ENCODE measurements around the gene DZIP1. TPM values are rescaled to one million over a fixed set of nuclear protein-coding genes. Genes with fewer than 3 reads are reported as not detected.

Gene DZIP1
- total RNA-seq, 1 experiment from 2014 or later, result 31.0 TPM

DNA sequence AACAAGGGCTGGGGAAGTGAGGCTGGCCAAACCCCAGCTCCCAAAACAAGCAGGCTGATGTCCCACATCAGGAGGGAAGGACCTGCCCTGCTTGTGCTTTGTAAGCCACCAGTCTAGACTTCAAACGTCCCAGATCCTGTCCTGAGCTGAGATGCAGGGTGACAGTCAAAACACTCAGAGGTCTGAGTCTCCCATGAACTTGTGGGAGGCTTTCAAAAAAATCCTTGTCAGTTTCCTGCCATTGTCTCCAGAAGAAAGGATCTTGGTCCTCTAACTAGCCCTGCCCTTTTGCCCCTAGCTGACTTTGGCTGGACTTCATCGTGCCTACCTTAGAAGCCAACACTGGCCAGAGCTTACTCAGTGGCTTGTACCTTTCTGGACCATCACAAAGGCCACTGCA, 43.3 kb downstream of the DZIP1 start (continued):
- TF ChIP-seq, protein P1, sequence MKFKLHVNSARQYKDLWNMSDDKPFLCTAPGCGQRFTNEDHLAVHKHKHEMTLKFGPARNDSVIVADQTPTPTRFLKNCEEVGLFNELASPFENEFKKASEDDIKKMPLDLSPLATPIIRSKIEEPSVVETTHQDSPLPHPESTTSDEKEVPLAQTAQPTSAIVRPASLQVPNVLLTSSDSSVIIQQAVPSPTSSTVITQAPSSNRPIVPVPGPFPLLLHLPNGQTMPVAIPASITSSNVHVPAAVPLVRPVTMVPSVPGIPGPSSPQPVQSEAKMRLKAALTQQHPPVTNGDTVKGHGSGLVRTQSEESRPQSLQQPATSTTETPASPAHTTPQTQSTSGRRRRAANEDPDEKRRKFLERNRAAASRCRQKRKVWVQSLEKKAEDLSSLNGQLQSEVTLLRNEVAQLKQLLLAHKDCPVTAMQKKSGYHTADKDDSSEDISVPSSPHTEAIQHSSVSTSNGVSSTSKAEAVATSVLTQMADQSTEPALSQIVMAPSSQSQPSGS (CRISPR knock-in tag; IDR thresholded peaks at IDR 0.05; ENCODE audit: borderline replicate concordance, low read depth), result no peak
- TF ChIP-seq FOXK1 (CRISPR knock-in tag; IDR thresholded peaks at IDR 0.05), result no peak
- TF ChIP-seq, protein P2, sequence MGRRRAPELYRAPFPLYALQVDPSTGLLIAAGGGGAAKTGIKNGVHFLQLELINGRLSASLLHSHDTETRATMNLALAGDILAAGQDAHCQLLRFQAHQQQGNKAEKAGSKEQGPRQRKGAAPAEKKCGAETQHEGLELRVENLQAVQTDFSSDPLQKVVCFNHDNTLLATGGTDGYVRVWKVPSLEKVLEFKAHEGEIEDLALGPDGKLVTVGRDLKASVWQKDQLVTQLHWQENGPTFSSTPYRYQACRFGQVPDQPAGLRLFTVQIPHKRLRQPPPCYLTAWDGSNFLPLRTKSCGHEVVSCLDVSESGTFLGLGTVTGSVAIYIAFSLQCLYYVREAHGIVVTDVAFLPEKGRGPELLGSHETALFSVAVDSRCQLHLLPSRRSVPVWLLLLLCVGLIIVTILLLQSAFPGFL (CRISPR knock-in tag; IDR thresholded peaks at IDR 0.05; ENCODE audit: borderline replicate concordance), result no peak
- TF ChIP-seq SOX15 (CRISPR knock-in tag; IDR thresholded peaks at IDR 0.05), result no peak
- TF ChIP-seq, protein P3, sequence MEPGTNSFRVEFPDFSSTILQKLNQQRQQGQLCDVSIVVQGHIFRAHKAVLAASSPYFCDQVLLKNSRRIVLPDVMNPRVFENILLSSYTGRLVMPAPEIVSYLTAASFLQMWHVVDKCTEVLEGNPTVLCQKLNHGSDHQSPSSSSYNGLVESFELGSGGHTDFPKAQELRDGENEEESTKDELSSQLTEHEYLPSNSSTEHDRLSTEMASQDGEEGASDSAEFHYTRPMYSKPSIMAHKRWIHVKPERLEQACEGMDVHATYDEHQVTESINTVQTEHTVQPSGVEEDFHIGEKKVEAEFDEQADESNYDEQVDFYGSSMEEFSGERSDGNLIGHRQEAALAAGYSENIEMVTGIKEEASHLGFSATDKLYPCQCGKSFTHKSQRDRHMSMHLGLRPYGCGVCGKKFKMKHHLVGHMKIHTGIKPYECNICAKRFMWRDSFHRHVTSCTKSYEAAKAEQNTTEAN (CRISPR knock-in tag; IDR thresholded peaks at IDR 0.05), result no peak
- no peak for TF ChIP-seq OVOL2 (CRISPR knock-in tag; IDR thresholded peaks at IDR 0.05; ENCODE audit: borderline replicate concordance)

DNA sequence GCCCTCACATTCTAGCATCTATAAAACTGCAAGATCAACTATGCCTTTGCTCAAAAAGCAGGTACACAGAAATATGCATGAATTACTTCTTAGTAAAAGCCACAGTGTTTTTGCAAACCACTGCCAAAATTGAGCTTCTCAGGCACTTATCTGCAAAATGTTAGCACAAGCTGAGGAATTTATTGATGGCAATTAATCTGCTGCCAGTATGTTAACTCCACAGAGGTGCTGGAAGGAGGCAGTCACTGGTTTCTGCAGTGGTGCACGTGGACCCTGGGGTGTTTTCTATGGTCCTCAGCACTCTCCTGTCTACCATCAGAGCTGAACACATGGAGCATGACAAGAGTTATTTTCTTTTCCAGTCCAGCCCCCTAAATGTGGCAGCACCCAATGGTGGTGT, 47.8 kb downstream of the DZIP1 start:
- ATAC-seq (no peak), DNase-seq (ENCODE audit: low spot score) (no peak)
- H3K9me3 Mint-ChIP-seq, result no peaks in the 10 kb centered on the region
- H3K27me3 Mint-ChIP-seq (ENCODE audit: low read depth), result no peaks in the 10 kb centered on the region
- H3K27ac Mint-ChIP-seq, result no peak overlapping the region
- CTCF ChIA-PET, result no interaction called here
- no peak for TF ChIP-seq ZNF416 (CRISPR knock-in tag; IDR thresholded peaks at IDR 0.05)
- no peak for TF ChIP-seq SP1 (CRISPR knock-in tag; conservative IDR thresholded peaks at IDR 0.05)
- no peak for TF ChIP-seq GRHL2 (CRISPR knock-in tag; IDR thresholded peaks at IDR 0.05; ENCODE audit: insufficient replicate concordance, severe bottlenecking)
- TF ChIP-seq TEAD1 (CRISPR knock-in tag; IDR thresholded peaks at IDR 0.05), result no peak
- TF ChIP-seq, protein P1 (CRISPR knock-in tag; IDR thresholded peaks at IDR 0.05; ENCODE audit: borderline replicate concordance, low read depth), result no peak
- H3K4me3 Mint-ChIP-seq, result no peak overlapping the region
- H3K4me1 Mint-ChIP-seq, result no peaks in the 10 kb centered on the region
- H3K36me3 Mint-ChIP-seq, result peaks cover 17% of the 10 kb centered on the region; the same call in 1 of the 2 replicates
- POLR2A ChIA-PET, result no interaction called here

DNA sequence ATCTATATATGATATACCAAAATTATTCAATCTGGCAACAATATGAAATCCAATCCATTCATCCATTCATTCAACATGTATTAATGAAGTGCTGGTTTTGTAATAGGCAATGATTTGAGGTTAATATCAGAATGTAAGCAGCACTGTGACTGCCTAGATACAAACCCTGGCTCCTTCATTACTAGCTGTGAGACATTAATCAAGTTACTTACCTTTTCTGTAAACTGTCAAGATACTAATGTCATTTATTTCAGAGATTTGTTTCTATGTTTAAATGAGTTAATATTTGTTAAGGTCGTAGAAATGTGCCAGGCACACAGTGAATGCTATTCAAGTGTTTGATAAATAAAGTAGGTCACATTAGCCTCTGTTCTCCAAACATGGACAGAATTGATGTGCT, 51.0 kb downstream of the DZIP1 start:
- POLR2A ChIA-PET, result no interaction called here
- no peak for DNase-seq (ENCODE audit: low spot score)
- Mint-ChIP-seq H3K36me3 (peaks cover 25% of the 10 kb centered on the region), H3K4me3 (no peak overlapping the region), H3K4me1 (no peaks in the 10 kb centered on the region), H3K9me3 (no peaks in the 10 kb centered on the region), H3K27me3 (ENCODE audit: low read depth) (no peaks in the 10 kb centered on the region), H3K27ac (no peak overlapping the region)
- CTCF ChIA-PET, result interaction anchor here (1.1 kb wide), 1 partner anchor 68 kb away, joined by 3 read pairs; no protein-coding TSS in a partner anchor
- no peak for ATAC-seq
- TF ChIP-seq, protein P4, sequence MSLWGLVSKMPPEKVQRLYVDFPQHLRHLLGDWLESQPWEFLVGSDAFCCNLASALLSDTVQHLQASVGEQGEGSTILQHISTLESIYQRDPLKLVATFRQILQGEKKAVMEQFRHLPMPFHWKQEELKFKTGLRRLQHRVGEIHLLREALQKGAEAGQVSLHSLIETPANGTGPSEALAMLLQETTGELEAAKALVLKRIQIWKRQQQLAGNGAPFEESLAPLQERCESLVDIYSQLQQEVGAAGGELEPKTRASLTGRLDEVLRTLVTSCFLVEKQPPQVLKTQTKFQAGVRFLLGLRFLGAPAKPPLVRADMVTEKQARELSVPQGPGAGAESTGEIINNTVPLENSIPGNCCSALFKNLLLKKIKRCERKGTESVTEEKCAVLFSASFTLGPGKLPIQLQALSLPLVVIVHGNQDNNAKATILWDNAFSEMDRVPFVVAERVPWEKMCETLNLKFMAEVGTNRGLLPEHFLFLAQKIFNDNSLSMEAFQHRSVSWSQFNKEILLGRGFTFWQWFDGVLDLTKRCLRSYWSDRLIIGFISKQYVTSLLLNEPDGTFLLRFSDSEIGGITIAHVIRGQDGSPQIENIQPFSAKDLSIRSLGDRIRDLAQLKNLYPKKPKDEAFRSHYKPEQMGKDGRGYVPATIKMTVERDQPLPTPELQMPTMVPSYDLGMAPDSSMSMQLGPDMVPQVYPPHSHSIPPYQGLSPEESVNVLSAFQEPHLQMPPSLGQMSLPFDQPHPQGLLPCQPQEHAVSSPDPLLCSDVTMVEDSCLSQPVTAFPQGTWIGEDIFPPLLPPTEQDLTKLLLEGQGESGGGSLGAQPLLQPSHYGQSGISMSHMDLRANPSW (CRISPR knock-in tag; conservative IDR thresholded peaks at IDR 0.05; ENCODE audit: low read depth), result no peak
- TF ChIP-seq, protein P5, sequence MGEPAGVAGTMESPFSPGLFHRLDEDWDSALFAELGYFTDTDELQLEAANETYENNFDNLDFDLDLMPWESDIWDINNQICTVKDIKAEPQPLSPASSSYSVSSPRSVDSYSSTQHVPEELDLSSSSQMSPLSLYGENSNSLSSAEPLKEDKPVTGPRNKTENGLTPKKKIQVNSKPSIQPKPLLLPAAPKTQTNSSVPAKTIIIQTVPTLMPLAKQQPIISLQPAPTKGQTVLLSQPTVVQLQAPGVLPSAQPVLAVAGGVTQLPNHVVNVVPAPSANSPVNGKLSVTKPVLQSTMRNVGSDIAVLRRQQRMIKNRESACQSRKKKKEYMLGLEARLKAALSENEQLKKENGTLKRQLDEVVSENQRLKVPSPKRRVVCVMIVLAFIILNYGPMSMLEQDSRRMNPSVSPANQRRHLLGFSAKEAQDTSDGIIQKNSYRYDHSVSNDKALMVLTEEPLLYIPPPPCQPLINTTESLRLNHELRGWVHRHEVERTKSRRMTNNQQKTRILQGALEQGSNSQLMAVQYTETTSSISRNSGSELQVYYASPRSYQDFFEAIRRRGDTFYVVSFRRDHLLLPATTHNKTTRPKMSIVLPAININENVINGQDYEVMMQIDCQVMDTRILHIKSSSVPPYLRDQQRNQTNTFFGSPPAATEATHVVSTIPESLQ (CRISPR knock-in tag; IDR thresholded peaks at IDR 0.05), result no peak
- TF ChIP-seq, protein P6, sequence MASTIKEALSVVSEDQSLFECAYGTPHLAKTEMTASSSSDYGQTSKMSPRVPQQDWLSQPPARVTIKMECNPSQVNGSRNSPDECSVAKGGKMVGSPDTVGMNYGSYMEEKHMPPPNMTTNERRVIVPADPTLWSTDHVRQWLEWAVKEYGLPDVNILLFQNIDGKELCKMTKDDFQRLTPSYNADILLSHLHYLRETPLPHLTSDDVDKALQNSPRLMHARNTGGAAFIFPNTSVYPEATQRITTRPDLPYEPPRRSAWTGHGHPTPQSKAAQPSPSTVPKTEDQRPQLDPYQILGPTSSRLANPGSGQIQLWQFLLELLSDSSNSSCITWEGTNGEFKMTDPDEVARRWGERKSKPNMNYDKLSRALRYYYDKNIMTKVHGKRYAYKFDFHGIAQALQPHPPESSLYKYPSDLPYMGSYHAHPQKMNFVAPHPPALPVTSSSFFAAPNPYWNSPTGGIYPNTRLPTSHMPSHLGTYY (CRISPR knock-in tag; IDR thresholded peaks at IDR 0.05), result no peak
- TF ChIP-seq, protein P7, sequence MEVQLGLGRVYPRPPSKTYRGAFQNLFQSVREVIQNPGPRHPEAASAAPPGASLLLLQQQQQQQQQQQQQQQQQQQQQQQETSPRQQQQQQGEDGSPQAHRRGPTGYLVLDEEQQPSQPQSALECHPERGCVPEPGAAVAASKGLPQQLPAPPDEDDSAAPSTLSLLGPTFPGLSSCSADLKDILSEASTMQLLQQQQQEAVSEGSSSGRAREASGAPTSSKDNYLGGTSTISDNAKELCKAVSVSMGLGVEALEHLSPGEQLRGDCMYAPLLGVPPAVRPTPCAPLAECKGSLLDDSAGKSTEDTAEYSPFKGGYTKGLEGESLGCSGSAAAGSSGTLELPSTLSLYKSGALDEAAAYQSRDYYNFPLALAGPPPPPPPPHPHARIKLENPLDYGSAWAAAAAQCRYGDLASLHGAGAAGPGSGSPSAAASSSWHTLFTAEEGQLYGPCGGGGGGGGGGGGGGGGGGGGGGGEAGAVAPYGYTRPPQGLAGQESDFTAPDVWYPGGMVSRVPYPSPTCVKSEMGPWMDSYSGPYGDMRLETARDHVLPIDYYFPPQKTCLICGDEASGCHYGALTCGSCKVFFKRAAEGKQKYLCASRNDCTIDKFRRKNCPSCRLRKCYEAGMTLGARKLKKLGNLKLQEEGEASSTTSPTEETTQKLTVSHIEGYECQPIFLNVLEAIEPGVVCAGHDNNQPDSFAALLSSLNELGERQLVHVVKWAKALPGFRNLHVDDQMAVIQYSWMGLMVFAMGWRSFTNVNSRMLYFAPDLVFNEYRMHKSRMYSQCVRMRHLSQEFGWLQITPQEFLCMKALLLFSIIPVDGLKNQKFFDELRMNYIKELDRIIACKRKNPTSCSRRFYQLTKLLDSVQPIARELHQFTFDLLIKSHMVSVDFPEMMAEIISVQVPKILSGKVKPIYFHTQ (CRISPR knock-in tag; IDR thresholded peaks at IDR 0.05), result no peak
